ENCODE measurements around the gene BRF1.
"Not testable (repeated sequence)": the region's sequence is repeated elsewhere in the genome, so short reads cannot be mapped to it uniquely, and the experiment has no call there.

BRF1 gene

DNA sequence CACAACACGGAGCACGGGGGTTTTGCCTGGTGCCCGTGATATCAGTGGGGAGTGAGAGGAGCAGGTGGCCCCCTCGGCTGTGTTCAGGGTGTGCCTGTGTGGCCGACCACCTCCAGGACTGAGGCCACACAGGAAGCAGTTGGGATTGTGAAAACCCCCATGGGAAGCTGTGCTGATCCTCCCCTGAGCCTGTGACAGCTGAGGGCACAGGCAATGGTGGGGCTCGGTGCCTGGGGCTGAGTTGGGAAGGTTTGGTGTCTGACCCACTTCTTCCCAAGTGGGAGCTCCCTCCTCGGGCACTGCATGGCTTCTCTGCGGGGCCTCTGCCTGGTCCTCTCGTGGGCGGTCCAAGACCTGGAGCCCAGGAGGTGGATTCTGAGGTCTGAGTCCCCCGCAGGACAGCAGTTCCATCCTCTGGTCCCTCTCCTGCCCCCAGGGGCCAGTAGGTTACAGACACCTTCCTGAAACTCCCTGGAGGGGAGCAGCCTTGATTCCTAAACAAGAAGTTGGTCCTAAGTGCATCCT is 31.6 kb upstream of the BRF1 start:
- no peak for DNase-seq

DNA sequence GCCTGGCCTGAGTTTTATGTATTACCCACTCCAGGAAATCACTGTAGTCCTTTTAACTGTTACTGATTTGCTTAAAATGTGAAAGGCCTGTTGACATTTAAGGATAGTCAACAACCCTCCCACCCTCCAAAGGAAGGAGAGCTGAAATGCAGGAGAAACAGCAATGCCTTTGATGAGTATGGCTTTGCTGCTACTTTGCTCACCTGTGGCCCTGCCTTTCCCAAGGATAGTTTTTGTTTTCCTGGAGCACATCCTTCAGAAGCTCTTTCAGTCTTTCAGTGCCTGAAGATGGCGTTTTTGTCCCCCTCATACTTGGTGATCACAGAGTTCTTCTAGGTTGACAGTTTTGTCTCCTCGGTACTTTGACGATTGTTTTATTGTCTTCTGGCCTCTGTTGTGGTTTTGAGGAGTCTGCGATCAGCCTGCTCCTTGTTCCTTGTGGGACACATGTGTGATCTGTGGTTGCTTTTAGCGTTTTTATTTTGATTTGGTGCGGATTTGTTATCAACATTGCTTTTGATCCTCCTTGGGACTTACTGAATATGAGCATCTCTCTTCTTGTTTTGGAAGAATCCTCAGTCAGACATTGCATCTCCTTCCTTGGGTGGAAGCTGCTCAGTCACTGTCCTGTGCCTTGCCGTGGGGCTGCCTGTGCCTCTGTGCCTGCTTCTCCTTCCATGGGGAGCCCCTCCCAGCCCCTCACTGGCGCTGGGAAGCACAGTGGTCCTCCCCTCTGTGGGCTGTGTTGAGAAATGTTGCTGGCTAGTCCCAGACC is 31.0 kb upstream of the BRF1 start:
- no peak for DNase-seq

DNA sequence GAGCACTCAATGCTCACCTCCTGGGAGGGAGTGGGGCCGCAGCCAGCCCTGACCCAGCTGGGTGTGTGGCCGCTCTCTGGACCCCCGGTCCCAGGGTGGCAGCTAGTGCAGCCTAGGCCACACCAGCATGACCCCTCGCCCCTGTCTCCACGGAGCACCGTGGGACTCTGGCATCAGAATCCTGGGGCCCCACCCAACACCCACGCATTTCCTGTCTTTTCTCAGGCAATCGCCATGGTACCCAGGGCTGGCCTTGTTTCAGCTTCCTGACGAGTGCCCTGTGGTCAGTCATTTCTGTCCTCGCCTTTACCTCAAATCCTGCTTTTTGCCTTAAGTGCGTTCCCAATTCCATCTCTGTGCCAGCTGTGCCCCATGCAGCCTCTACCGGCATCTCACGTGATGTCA is 29.7 kb upstream of the BRF1 start:
- DNase-seq: no peak

DNA sequence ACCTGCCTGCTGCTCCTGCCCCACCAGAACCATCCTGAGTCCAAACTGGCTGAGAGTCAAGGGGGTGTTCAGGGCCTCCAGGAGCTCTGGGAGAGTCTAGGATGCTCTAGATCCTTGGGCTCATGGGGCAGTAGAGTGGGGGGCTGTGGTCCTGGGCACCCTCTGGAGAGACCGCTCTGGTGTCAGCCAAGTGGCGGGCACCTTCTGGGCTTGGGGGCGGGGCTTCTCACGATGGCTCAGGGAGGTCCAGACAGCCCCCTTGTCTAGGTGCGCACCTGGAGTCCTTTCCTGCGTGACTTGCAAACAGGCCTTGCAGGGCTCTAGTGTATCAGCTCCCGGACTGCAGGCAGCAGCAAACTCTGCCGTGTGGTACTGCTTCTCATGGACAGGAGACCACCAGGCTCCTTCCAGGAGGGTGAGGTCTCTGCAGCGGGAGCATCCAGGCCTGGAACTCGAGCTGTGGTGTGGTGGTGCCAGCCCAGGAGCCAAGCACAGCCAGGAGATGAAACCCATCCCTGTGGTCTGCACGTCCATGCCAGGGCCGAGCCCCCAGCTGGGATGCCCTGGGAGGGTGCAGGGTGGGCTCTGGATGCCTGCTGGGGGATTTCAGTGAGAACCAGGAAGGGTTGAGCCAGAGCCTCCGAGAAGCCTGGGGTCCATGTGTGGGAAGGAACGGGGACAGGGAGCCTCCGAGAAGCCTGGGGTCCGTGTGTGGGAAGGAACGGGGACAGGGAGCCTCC is 28.8 kb upstream of the BRF1 start:
- no peak for DNase-seq

DNA sequence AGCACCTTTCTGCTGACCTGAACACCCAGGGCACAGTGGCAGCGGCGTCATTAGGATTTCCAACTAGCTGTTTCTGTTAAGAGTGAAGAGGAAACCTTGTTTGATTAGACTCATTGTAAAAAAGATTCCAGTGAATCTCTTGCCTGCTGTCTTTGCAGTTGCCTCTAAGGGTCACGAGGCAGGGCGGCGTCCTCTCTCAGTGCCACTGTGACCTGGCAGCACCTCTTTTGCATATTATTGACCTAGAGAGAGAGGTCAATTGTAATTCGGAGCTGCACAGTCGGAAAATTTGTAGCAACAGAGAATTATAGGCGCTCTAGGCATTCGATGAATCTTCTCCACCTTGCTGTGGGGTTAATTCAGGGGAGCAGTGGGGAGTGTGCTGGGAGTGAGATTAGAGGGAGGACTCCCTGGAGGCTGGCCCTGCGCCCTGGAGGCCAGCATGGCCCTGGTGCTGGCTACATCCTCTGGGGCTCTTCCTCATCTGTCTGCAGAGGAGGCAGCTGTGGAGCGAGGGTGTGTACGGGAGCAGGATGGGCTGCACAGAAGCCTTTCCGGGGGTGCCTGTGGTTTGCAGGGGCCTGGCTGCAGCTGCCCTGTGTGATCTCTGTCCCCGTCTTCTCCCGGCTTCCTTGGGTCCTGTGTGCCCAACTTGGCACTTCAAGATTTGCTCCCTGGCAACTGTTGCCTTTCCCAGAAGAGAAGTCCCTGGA is 28.0 kb upstream of the BRF1 start:
- no peak for DNase-seq

- DNase-seq: no peak
Measured at GRCh38 chr14:105328070-105328677, 27.4 kb upstream of the BRF1 start.

GRCh38 chr14:105327695-105328045 is 26.9 kb upstream of the BRF1 start:
- not testable (repeated sequence) for DNase-seq

GRCh38 chr14:105326891-105327694 is 26.3 kb upstream of the BRF1 start:
- DNase-seq: no peak

GRCh38 chr14:105326568-105326867 is 25.7 kb upstream of the BRF1 start:
- no peak for DNase-seq

DNA sequence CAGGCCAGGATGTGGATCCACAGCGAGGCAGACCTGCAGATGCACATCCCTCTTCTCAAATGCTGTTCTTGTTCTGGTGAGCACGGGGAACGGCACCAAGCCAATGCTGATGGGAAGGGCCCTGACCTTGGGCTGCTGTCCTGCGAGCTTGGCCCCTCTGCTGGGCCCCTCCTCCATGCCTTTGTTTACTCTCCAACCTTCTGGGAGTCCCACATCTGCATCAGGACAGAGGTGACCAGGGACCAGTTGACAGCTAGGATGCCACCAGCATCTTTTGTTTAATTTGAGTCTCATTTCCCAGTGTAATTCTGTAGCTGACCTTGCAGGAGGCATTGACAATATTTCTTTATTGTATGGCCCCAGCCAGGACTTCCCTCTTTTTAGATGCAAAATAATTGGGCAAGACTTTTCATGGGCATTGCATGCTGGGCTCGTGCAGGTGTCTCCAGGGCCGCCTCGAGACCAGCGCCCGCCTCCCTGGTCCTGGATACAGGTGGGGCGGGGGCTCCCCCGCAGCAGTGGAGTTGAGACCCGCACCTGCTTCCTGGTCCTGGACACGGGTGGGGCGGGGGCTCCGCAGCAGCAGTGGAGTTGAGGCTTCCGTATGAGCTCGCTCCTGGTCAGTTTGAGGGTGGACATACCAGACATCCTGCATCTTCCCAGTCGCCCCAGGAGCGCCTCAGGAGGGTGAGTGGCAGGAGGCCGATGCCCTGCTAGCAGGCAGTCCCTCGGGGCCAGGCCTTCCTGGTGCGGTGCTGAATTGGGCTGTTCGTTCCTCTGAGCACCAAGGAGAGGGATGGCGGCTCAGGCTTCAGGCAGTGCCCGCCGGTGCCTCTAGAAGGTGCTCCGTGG is 25.1 kb upstream of the BRF1 start:
- DNase-seq: no peak

GRCh38 chr14:105325303-105325702 is 24.5 kb upstream of the BRF1 start:
- DNase-seq: no peak

- no peak for DNase-seq
Measured at GRCh38 chr14:105324871-105325270, 24.1 kb upstream of the BRF1 start.

GRCh38 chr14:105324080-105324778 is 23.4 kb upstream of the BRF1 start:
- no peak for DNase-seq

GRCh38 chr14:105323663-105324062 is 22.9 kb upstream of the BRF1 start:
- DNase-seq: no peak

DNA sequence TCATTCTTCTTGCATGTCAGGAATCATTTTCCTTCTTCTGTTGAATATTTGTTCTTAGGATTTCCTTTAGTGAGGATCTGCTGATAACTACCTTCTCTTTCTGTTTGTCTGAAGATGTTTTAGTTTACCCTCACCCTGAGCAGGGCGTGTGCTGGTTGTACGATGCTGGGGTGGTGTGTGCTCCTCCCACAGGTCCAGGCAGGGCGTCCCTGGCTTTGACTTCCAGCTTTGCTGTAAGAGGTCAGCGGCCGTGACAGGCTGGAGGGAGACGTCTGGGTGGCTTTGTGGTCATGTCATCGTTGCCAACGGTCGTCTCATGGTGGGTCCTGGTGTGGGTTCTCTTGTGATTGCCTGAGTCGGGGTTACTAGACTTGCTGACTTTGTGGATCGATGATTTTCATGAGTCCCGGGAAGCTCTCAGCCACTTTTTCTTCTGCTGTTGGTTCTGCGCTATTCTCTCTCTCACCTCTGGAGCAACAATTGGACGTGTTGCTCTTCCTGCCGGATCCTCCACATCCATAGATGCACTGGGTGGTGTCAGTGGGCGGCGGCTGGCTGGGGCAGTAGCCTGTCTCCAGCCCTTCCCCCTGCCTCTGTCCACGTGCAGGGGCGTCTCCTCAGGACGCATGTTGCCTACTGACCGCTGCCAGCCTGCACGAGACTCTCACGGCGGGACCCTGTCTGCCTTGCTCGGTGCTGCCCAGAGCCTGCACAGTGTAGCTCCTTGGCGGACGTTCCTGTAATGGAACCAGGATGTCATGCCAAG is 22.2 kb upstream of the BRF1 start:
- no peak for DNase-seq

GRCh38 chr14:105317546-105317945 is 16.7 kb upstream of the BRF1 start:
- DNase-seq: no peak

GRCh38 chr14:105316968-105317510 is 16.2 kb upstream of the BRF1 start:
- no peak for DNase-seq

DNA sequence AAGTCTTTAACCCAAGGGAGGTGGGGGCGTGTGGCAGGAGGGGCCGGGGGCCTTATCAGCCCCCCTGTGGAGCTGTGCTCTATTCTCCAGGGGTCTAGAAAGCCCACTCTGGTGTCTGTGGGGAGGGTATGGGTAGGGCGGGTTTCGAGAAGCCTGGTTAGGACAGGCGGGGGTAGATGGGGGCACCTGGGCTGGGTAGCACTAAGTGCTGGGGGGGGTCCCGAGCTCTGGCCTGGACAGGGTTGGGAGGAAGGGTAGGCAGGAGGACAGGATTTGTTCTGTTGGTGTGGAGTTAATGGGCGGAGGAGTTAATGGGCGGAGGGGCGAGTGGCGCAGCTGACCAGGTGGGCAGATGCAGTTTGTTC is 15.8 kb upstream of the BRF1 start:
- no peak for DNase-seq

GRCh38 chr14:105315941-105316576 is 15.3 kb upstream of the BRF1 start:
- DNase-seq: peak in 1 of 2 donors; percentile 64

Measured in bone marrow (tissue), 2 donors.